ENCODE data around the gene GSTM4. TPM values are rescaled to one million over a fixed set of nuclear protein-coding genes. Genes with fewer than 3 reads are reported as not detected.

GSTM4 gene
- polyA plus RNA-seq, 2 of the 4 experiments (the other 2 are of a cell fraction): 13.0 to 17.2 TPM

DNA sequence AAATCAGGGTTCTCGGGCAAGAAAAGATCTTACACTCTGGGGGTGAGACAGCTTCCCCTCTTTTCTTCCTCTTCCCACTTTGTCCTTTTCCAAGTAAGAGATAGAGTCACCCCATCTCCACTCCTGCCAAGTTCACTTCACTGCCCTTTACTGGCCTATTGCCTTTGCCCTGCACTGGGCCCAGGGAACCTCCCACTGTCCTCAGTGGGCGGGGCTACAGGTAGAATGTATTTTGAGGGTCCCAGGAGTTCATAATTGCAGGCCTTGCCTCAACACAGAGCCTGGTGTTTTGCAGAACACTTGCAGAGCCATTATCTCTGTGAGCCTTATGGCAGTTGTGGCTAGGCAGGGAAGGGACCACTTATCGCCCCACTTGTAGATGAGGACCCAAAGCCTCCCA lies 33.0 kb upstream of the GSTM4 start (continued):
- TF ChIP-seq, protein P1, sequence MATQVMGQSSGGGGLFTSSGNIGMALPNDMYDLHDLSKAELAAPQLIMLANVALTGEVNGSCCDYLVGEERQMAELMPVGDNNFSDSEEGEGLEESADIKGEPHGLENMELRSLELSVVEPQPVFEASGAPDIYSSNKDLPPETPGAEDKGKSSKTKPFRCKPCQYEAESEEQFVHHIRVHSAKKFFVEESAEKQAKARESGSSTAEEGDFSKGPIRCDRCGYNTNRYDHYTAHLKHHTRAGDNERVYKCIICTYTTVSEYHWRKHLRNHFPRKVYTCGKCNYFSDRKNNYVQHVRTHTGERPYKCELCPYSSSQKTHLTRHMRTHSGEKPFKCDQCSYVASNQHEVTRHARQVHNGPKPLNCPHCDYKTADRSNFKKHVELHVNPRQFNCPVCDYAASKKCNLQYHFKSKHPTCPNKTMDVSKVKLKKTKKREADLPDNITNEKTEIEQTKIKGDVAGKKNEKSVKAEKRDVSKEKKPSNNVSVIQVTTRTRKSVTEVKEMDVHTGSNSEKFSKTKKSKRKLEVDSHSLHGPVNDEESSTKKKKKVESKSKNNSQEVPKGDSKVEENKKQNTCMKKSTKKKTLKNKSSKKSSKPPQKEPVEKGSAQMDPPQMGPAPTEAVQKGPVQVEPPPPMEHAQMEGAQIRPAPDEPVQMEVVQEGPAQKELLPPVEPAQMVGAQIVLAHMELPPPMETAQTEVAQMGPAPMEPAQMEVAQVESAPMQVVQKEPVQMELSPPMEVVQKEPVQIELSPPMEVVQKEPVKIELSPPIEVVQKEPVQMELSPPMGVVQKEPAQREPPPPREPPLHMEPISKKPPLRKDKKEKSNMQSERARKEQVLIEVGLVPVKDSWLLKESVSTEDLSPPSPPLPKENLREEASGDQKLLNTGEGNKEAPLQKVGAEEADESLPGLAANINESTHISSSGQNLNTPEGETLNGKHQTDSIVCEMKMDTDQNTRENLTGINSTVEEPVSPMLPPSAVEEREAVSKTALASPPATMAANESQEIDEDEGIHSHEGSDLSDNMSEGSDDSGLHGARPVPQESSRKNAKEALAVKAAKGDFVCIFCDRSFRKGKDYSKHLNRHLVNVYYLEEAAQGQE (IDR thresholded peaks at IDR 0.05): no peak

- ChIA-PET CTCF (interaction anchor here (2.7 to 21.4 kb wide), 4 partner anchors 16 to 360 kb away, joined by 9 to 295 read pairs (median 13); partner anchors contain the start of gene AHCYL1), POLR2A (no interaction called here)
- Histone ChIP-seq H3K27ac (peak overlapping the region in 1 of 2 experiments; percentile 39; a peak in 1 of 6 replicates), H3K4me1 (peaks cover 27% of the 10 kb centered on the region), H3K4me3 (no peak overlapping the region), H3K4me2 (no peak overlapping the region), H3K9me3 (no peaks in the 10 kb centered on the region)
- 89% methylated on average over 4 of the region's 11 CpGs for WGBS (ENCODE audit: missing lambda C conversion rate)
- FAIRE-seq (no peak), DNase-seq (ENCODE audit: low read depth in 1 of 2, low spot score in 1 of 2) (no peak), ATAC-seq (no peak)
- TF ChIP-seq ESRRA (IDR thresholded peaks at IDR 0.05; ENCODE audit: borderline replicate concordance, low read length): no peak
- no peak for TF ChIP-seq CBX2 (IDR thresholded peaks at IDR 0.05; ENCODE audit: borderline replicate concordance, low read depth)
- TF ChIP-seq SMC3 (IDR thresholded peaks at IDR 0.05): no peak
- TF ChIP-seq POLR2AphosphoS2 (conservative IDR thresholded peaks at IDR 0.05; ENCODE audit: low read length): no peak
- no peak for TF ChIP-seq MAZ (IDR thresholded peaks at IDR 0.05; ENCODE audit: borderline replicate concordance, low read depth, low read length)
- no peak for TF ChIP-seq RFX5 (IDR thresholded peaks at IDR 0.05)
- TF ChIP-seq NPAS2 (CRISPR knock-in tag; IDR thresholded peaks at IDR 0.05; ENCODE audit: borderline replicate concordance): no peak
- TF ChIP-seq, protein P2, sequence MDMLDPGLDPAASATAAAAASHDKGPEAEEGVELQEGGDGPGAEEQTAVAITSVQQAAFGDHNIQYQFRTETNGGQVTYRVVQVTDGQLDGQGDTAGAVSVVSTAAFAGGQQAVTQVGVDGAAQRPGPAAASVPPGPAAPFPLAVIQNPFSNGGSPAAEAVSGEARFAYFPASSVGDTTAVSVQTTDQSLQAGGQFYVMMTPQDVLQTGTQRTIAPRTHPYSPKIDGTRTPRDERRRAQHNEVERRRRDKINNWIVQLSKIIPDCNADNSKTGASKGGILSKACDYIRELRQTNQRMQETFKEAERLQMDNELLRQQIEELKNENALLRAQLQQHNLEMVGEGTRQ (IDR thresholded peaks at IDR 0.05): no peak
- no peak for TF ChIP-seq RCOR1 (IDR thresholded peaks at IDR 0.05; ENCODE audit: low read depth, low read length)
- no peak for TF ChIP-seq FOSL2 (IDR thresholded peaks at IDR 0.05)
- no peak for TF ChIP-seq FOSL2 (CRISPR knock-in tag; IDR thresholded peaks at IDR 0.05)
- TF ChIP-seq, protein P3, sequence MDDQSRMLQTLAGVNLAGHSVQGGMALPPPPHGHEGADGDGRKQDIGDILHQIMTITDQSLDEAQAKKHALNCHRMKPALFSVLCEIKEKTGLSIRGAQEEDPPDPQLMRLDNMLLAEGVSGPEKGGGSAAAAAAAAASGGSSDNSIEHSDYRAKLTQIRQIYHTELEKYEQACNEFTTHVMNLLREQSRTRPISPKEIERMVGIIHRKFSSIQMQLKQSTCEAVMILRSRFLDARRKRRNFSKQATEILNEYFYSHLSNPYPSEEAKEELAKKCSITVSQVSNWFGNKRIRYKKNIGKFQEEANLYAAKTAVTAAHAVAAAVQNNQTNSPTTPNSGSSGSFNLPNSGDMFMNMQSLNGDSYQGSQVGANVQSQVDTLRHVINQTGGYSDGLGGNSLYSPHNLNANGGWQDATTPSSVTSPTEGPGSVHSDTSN (IDR thresholded peaks at IDR 0.05): no peak
- no peak for TF ChIP-seq MAX (IDR thresholded peaks at IDR 0.05)
- no peak for TF ChIP-seq HOXB13 (CRISPR knock-in tag; IDR thresholded peaks at IDR 0.05; ENCODE audit: low read depth)
- TF ChIP-seq CHD4 (IDR thresholded peaks at IDR 0.05; ENCODE audit: borderline replicate concordance): no peak
- TF ChIP-seq HOXB5 (CRISPR knock-in tag; IDR thresholded peaks at IDR 0.05): no peak
- no peak for TF ChIP-seq KDM5A (IDR thresholded peaks at IDR 0.05)
- no peak for TF ChIP-seq MYC (IDR thresholded peaks at IDR 0.05; ENCODE audit: borderline replicate concordance, low read length)
These were observed 32.2 kb upstream of the GSTM4 start for GRCh38 chr1:109623601-109624161.
